IgD-negative memory B cell (primary cell): ENCODE measurements around the gene SLC27A1. TPM values are rescaled to one million over a fixed set of nuclear protein-coding genes. Genes with fewer than 3 reads are reported as not detected.

ENCODE experiments used
- H3K27ac Mint-ChIP-seq, 3 donors: one replicate each; pipeline ENCODE4 v1.8.0; 2020 to 2022; ENCODE audit warnings: mild to moderate bottlenecking in 3 of 3, mixed read lengths in 3 of 3, moderate library complexity in 1 of 3
- H3K27me3 Mint-ChIP-seq: one replicate; pipeline ENCODE4 v1.8.0; 2021; ENCODE audit warnings: mixed read lengths
- H3K36me3 Mint-ChIP-seq: one replicate; pipeline ENCODE4 v1.8.0; 2020; ENCODE audit warnings: mild to moderate bottlenecking, mixed read lengths
- H3K4me1 Mint-ChIP-seq, 3 donors: one replicate each; pipeline ENCODE4 v1.8.0; 2020 to 2022; ENCODE audit warnings: mixed read lengths in 3 of 3, mild to moderate bottlenecking in 1 of 3
- H3K4me3 Mint-ChIP-seq, 4 donors: one replicate each; pipeline ENCODE4 v1.8.0; 2020 to 2022; ENCODE audit warnings: mild to moderate bottlenecking in 4 of 4, mixed read lengths in 4 of 4, moderate library complexity in 3 of 4
- H3K9me3 Mint-ChIP-seq, 3 donors: one replicate each; pipeline ENCODE4 v1.8.0; 2020 to 2021; ENCODE audit warnings: mixed read lengths in 3 of 3, mild to moderate bottlenecking in 1 of 3
- polyA plus RNA-seq: library from polyadenylated mRNA; unstranded; fragments of 300-500 nt; fragmentation: Illumina TruSeq; gene quantifications from one replicate; pipeline ENCODE4 v1.2.3, GENCODE V29; 2021

Gene SLC27A1
- polyA plus RNA-seq, 1 donor from 2014 or later = 4.5 TPM

GRCh38 chr19:17450264-17451075 is 19.9 kb upstream of the SLC27A1 start:
- H3K9me3 Mint-ChIP-seq = peaks cover 0 to 5% (median 0%) of the 10 kb centered on the region in 3 donors
- H3K4me3 Mint-ChIP-seq = peak overlapping the region in 2 of 4 donors; percentile 50 to 60
- H3K27ac Mint-ChIP-seq = peak overlapping the region in 1 of 3 donors; percentile 72

GRCh38 chr19:17451820-17452219 is 18.5 kb upstream of the SLC27A1 start:
- Mint-ChIP-seq H3K4me1 (peaks cover 3 to 11% (median 5%) of the 10 kb centered on the region in 3 donors), H3K9me3 (peaks cover 0 to 5% (median 0%) of the 10 kb centered on the region in 3 donors), H3K27me3 (peaks cover 52% of the 10 kb centered on the region), H3K27ac (no peak overlapping the region), H3K4me3 (no peak overlapping the region), H3K36me3 (no peaks in the 10 kb centered on the region)

More at GRCh38 chr19:17450264-17451075, 19.9 kb upstream of the SLC27A1 start:
- Mint-ChIP-seq H3K27me3 (peaks cover 42% of the 10 kb centered on the region), H3K4me1 (peaks cover 3 to 11% (median 5%) of the 10 kb centered on the region in 3 donors), H3K36me3 (no peaks in the 10 kb centered on the region)

- H3K4me3 Mint-ChIP-seq = peak overlapping the region in 1 of 4 donors; percentile 50
- H3K36me3 Mint-ChIP-seq = no peaks in the 10 kb centered on the region
- peaks cover 52% of the 10 kb centered on the region for H3K27me3 Mint-ChIP-seq
- peaks cover 3 to 11% (median 5%) of the 10 kb centered on the region in 3 donors for H3K4me1 Mint-ChIP-seq
- H3K27ac Mint-ChIP-seq = peak overlapping the region in 1 of 3 donors; percentile 56
- peaks cover 0 to 3% (median 0%) of the 10 kb centered on the region in 3 donors for H3K9me3 Mint-ChIP-seq
These were observed 15.7 kb upstream of the SLC27A1 start for GRCh38 chr19:17454576-17455071.

- Mint-ChIP-seq H3K27me3 (peaks cover 43% of the 10 kb centered on the region), H3K27ac (no peak overlapping the region), H3K36me3 (no peaks in the 10 kb centered on the region), H3K4me1 (peaks cover 3 to 5% (median 4%) of the 10 kb centered on the region in 3 donors), H3K4me3 (no peak overlapping the region), H3K9me3 (peaks cover 0 to 3% (median 0%) of the 10 kb centered on the region in 3 donors)
These were observed 14.8 kb upstream of the SLC27A1 start for GRCh38 chr19:17455308-17456123.

- Mint-ChIP-seq H3K27me3 (peaks cover 42% of the 10 kb centered on the region), H3K4me1 (peaks cover 3 to 5% (median 4%) of the 10 kb centered on the region in 3 donors), H3K36me3 (no peaks in the 10 kb centered on the region), H3K9me3 (peaks cover 0 to 3% (median 0%) of the 10 kb centered on the region in 3 donors), H3K27ac (no peak overlapping the region), H3K4me3 (no peak overlapping the region)
These were observed 14.2 kb upstream of the SLC27A1 start for GRCh38 chr19:17456127-17456526.

- peaks cover 30% of the 10 kb centered on the region for H3K27me3 Mint-ChIP-seq
- H3K4me1 Mint-ChIP-seq = peaks cover 3 to 5% (median 4%) of the 10 kb centered on the region in 3 donors
- H3K4me3 Mint-ChIP-seq = no peak overlapping the region
- no peaks in the 10 kb centered on the region for H3K36me3 Mint-ChIP-seq
- no peak overlapping the region for H3K27ac Mint-ChIP-seq
- H3K9me3 Mint-ChIP-seq = peaks cover 0 to 3% (median 0%) of the 10 kb centered on the region in 3 donors
These were observed 12.7 kb upstream of the SLC27A1 start for GRCh38 chr19:17457616-17458015.

GRCh38 chr19:17458970-17459369 is 11.4 kb upstream of the SLC27A1 start:
- Mint-ChIP-seq H3K27me3 (peaks cover 26% of the 10 kb centered on the region), H3K4me3 (peak overlapping the region in 1 of 4 donors; percentile 3), H3K4me1 (no peaks in the 10 kb centered on the region), H3K27ac (no peak overlapping the region), H3K36me3 (no peaks in the 10 kb centered on the region), H3K9me3 (no peaks in the 10 kb centered on the region)

- H3K27ac Mint-ChIP-seq = no peak within 1 kb of the TSS
- H3K27me3 Mint-ChIP-seq = peaks cover 17% of the 10 kb centered on the region
- H3K36me3 Mint-ChIP-seq = no peaks in the 10 kb centered on the region
- no peaks in the 10 kb centered on the region for H3K9me3 Mint-ChIP-seq
- no peaks in the 10 kb centered on the region for H3K4me1 Mint-ChIP-seq
- H3K4me3 Mint-ChIP-seq = no peak within 1 kb of the TSS
These were observed 9.7 kb upstream of the SLC27A1 start, which contains the start of gene NXNL1 for GRCh38 chr19:17460372-17461230. TSS of gene NXNL1 (minus strand) at chr19:17460926. CDS start at chr19:17460869, 57 bp downstream.

GRCh38 chr19:17466487-17466850 is 3.9 kb upstream of the SLC27A1 start:
- no peaks in the 10 kb centered on the region for H3K36me3 Mint-ChIP-seq
- peaks cover 3 to 16% (median 13%) of the 10 kb centered on the region in 3 donors for H3K4me1 Mint-ChIP-seq
- peak overlapping the region in 1 of 4 donors; percentile 16 for H3K4me3 Mint-ChIP-seq
- H3K27me3 Mint-ChIP-seq = no peaks in the 10 kb centered on the region
- no peaks in the 10 kb centered on the region for H3K9me3 Mint-ChIP-seq
- no peak overlapping the region for H3K27ac Mint-ChIP-seq

- Mint-ChIP-seq H3K4me3 (peak overlapping the region in 3 of 4 donors; percentile 63 to 79 (median 78)), H3K9me3 (no peaks in the 10 kb centered on the region), H3K27ac (peak overlapping the region in 2 of 3 donors; percentile 27 to 32), H3K36me3 (no peaks in the 10 kb centered on the region), H3K27me3 (no peaks in the 10 kb centered on the region), H3K4me1 (peaks cover 3 to 16% (median 13%) of the 10 kb centered on the region in 3 donors)
These were observed 2.6 kb upstream of the SLC27A1 start for GRCh38 chr19:17467471-17468301.

GRCh38 chr19:17468302-17469091 is 1.8 kb upstream of the SLC27A1 start:
- Mint-ChIP-seq H3K9me3 (no peaks in the 10 kb centered on the region), H3K4me3 (peak overlapping the region; percentile 79 to 98 (median 97)), H3K27ac (peak overlapping the region in 2 of 3 donors; percentile 32 to 82), H3K27me3 (no peaks in the 10 kb centered on the region), H3K36me3 (peaks cover 3% of the 10 kb centered on the region), H3K4me1 (peaks cover 3 to 16% (median 13%) of the 10 kb centered on the region in 3 donors)

GRCh38 chr19:17469092-17469480 is 1.2 kb upstream of the SLC27A1 start:
- Mint-ChIP-seq H3K36me3 (peaks cover 3% of the 10 kb centered on the region), H3K27me3 (no peaks in the 10 kb centered on the region), H3K27ac (peak overlapping the region; percentile 32 to 96 (median 82)), H3K9me3 (no peaks in the 10 kb centered on the region), H3K4me1 (peaks cover 3 to 16% (median 13%) of the 10 kb centered on the region in 3 donors), H3K4me3 (peak overlapping the region; percentile 79 to 98 (median 97))
